ENCODE measurements around the gene HABP4. TPM values are rescaled to one million over a fixed set of nuclear protein-coding genes. Genes with fewer than 3 reads are reported as not detected.

HABP4 gene
- total and polyA plus RNA-seq, 10 of the 15 experiments (the other 5 are each of a cell fraction or from before 2014, with no cell fraction given): 1.6 to 15.4 (median 11.6) TPM

- H3K4me2 ChIP-seq (ENCODE audit: control insufficient read depth, insufficient read depth): no peak overlapping the region
- TF ChIP-seq TCF3 (IDR thresholded peaks at IDR 0.05; ENCODE audit: borderline replicate concordance, insufficient read depth, low read depth, low read length) (no peak), NR2C1 (IDR thresholded peaks at IDR 0.05) (no peak), TCF7 (IDR thresholded peaks at IDR 0.05; ENCODE audit: borderline replicate concordance) (no peak), HCFC1 (IDR thresholded peaks at IDR 0.05; ENCODE audit: low read length) (no peak), SMAD5 (IDR thresholded peaks at IDR 0.05; ENCODE audit: low read depth) (no peak), TARDBP (IDR thresholded peaks at IDR 0.05; ENCODE audit: borderline replicate concordance) (no peak), HDAC2 (IDR thresholded peaks at IDR 0.05) (no peak), IKZF1 (conservative IDR thresholded peaks at IDR 0.05) (no peak), SUPT20H (IDR thresholded peaks at IDR 0.05; ENCODE audit: borderline replicate concordance, control insufficient read depth, low read depth, low read length) (no peak)
- TF ChIP-seq, protein P1, sequence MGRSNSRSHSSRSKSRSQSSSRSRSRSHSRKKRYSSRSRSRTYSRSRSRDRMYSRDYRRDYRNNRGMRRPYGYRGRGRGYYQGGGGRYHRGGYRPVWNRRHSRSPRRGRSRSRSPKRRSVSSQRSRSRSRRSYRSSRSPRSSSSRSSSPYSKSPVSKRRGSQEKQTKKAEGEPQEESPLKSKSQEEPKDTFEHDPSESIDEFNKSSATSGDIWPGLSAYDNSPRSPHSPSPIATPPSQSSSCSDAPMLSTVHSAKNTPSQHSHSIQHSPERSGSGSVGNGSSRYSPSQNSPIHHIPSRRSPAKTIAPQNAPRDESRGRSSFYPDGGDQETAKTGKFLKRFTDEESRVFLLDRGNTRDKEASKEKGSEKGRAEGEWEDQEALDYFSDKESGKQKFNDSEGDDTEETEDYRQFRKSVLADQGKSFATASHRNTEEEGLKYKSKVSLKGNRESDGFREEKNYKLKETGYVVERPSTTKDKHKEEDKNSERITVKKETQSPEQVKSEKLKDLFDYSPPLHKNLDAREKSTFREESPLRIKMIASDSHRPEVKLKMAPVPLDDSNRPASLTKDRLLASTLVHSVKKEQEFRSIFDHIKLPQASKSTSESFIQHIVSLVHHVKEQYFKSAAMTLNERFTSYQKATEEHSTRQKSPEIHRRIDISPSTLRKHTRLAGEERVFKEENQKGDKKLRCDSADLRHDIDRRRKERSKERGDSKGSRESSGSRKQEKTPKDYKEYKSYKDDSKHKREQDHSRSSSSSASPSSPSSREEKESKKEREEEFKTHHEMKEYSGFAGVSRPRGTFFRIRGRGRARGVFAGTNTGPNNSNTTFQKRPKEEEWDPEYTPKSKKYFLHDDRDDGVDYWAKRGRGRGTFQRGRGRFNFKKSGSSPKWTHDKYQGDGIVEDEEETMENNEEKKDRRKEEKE (IDR thresholded peaks at IDR 0.05): no peak
- TF ChIP-seq, protein P2, sequence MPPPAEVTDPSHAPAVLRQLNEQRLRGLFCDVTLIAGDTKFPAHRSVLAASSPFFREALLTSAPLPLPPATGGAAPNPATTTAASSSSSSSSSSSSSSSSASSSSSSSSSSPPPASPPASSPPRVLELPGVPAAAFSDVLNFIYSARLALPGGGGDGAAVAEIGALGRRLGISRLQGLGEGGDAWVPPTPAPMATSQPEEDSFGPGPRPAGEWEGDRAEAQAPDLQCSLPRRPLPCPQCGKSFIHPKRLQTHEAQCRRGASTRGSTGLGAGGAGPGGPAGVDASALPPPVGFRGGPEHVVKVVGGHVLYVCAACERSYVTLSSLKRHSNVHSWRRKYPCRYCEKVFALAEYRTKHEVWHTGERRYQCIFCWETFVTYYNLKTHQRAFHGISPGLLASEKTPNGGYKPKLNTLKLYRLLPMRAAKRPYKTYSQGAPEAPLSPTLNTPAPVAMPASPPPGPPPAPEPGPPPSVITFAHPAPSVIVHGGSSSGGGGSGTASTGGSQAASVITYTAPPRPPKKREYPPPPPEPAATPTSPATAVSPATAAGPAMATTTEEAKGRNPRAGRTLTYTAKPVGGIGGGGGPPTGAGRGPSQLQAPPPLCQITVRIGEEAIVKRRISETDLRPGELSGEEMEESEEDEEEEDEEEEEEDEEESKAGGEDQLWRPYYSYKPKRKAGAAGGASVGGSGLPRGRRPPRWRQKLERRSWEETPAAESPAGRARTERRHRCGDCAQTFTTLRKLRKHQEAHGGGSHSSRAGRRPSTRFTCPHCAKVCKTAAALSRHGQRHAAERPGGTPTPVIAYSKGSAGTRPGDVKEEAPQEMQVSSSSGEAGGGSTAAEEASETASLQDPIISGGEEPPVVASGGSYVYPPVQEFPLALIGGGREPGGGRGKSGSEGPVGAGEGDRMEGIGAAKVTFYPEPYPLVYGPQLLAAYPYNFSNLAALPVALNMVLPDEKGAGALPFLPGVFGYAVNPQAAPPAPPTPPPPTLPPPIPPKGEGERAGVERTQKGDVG (CRISPR knock-in tag; IDR thresholded peaks at IDR 0.05): no peak
- no peak for ATAC-seq
- no peak overlapping the region for H3K4me3 ChIP-seq
- POLR2A ChIA-PET: no interaction called here
- no peaks in the 10 kb centered on the region for H3K36me3 ChIP-seq (ENCODE audit: control insufficient read depth in 2 of 2, insufficient read depth in 2 of 2, low read length in 1 of 2)
- no peaks in the 10 kb centered on the region for H3K27me3 ChIP-seq (replicated peaks in 1 of 2; ENCODE audit: control insufficient read depth in 2 of 2, insufficient read depth in 2 of 2, low read length in 1 of 2)
- no peaks in the 10 kb centered on the region for H4K20me1 ChIP-seq (ENCODE audit: control insufficient read depth, insufficient read depth)
- SMC1A ChIA-PET (ENCODE audit: uncharacterized antibody, unreplicated experiment): interaction anchor here (1.0 to 2.2 kb wide), 2 partner anchors 15 to 195 kb away, joined by 3 to 6 read pairs; no protein-coding TSS in a partner anchor
- no peak overlapping the region for H3K27ac ChIP-seq (ENCODE audit: control insufficient read depth, insufficient read depth)
- no peaks in the 10 kb centered on the region for H3K79me2 ChIP-seq (ENCODE audit: control insufficient read depth, insufficient read depth, low read length)
- WGBS (ENCODE audit: insufficient coverage, insufficient replicate concordance, low lambda C conversion rate, missing lambda C conversion rate): 100% methylated on average over 4 of the region's 4 CpGs
- no peak for FAIRE-seq
- H3K4me1 ChIP-seq (ENCODE audit: control insufficient read depth, insufficient read depth, low read length): no peaks in the 10 kb centered on the region
- DNase-seq (ENCODE audit: low read depth, low spot score): no peak
- in situ Hi-C loops (cut with MboI) (no loop called here), intact Hi-C loops (cut with micrococcal nuclease; ENCODE audit: unreplicated experiment) (no loop called here)
- H2AFZ ChIP-seq (ENCODE audit: control insufficient read depth, low read depth, low read length): no peak overlapping the region
- no TSS peak for BruUV-seq (replicated peaks)
- RAD21 ChIA-PET (ENCODE audit: unreplicated experiment): no interaction called here
- no peaks in the 10 kb centered on the region for H3K9me3 ChIP-seq (replicated peaks; ENCODE audit: control insufficient read depth, insufficient read depth, low read length)
- no peak overlapping the region for H3K9ac ChIP-seq (ENCODE audit: control insufficient read depth, insufficient read depth, low read length)
- CTCF ChIA-PET: interaction anchor here (1.0 kb wide), 1 partner anchor 15 kb away, joined by 3 read pairs; no protein-coding TSS in a partner anchor
These were observed 7.3 kb downstream of the HABP4 start for GRCh38 chr9:96457266-96457665.

Data from GM12878 (cell line).